Measurements from ENCODE around the gene ROMO1. TPM values are rescaled to one million over a fixed set of nuclear protein-coding genes. Genes with fewer than 3 reads are reported as not detected.

Gene ROMO1
- total RNA-seq, 2 experiments from 2014 or later = 32.9 to 35.8 TPM

- Mint-ChIP-seq H3K4me1 (ENCODE audit: low read depth) (peaks cover 56% of the 10 kb centered on the region), H3K4me3 (peak within 1 kb of the TSS; percentile 99), H3K27me3 (no peaks in the 10 kb centered on the region), H3K9me3 (no peaks in the 10 kb centered on the region), H3K27ac (peak within 1 kb of the TSS; percentile 99), H3K36me3 (ENCODE audit: low read depth) (peaks cover 55% of the 10 kb centered on the region)
- peak; percentile 80 for ATAC-seq (ENCODE audit: poor library complexity)
- CTCF ChIA-PET = interaction anchor here (1.0 to 3.5 kb wide), 8 partner anchors 12 to 212 kb away, joined by 3 to 32 read pairs (median 7); partner anchors contain the start of genes CPNE1, PHF20, RBM12 and SCAND1
- TF ChIP-seq CTCF (IDR thresholded peaks at IDR 0.05) = peak; percentile 57
- Histone ChIP-seq H3K27me3 (ENCODE audit: control insufficient read depth in 1 of 2, insufficient read depth in 2 of 2, low read length in 2 of 2) (no peaks in the 10 kb centered on the region), H3K4me3 (ENCODE audit: low read length) (peak within 1 kb of the TSS; percentile 84), H3K27ac (ENCODE audit: low read depth in 1 of 2, low read length in 2 of 2) (peak within 1 kb of the TSS; percentile 99 to 100), H3K4me1 (ENCODE audit: insufficient read depth, low read length) (peaks cover 44% of the 10 kb centered on the region), H3K36me3 (ENCODE audit: insufficient read depth, low read length) (peaks cover 36% of the 10 kb centered on the region), H3K9me3 (ENCODE audit: control insufficient read depth in 1 of 2, insufficient read depth in 1 of 2, low read length in 2 of 2) (no peaks in the 10 kb centered on the region)
- POLR2A ChIA-PET = interaction anchor here (0.5 to 13.0 kb wide), 65 partner anchors 8 to 1931 kb away, joined by 3 to 891 read pairs (median 5); partner anchors contain the start of genes CEP250, CHMP4B, CPNE1 and EIF2S2
- DNase-seq = peak; percentile 96 to 100 (median 99)
- intact Hi-C loops (cut with DNase I, micrococcal nuclease) = loop anchor here (1.0 to 10.0 kb wide), 9 partner anchors 26 to 287 kb away; partner anchors contain the start of genes CEP250 (in 1 of the 2), CPNE1 (in 1 of the 2), NFS1 (in 1 of the 2) and PHF20 (in 1 of the 2)
These were observed 42.9 kb downstream of the ROMO1 start, which contains the start of gene RBM39 for GRCh38 chr20:35741892-35742740. Gene RBM39, minus strand, starts transcription at chr20:35742260. Its CDS starts 1,386 bp downstream, at chr20:35740874.

- peaks cover 35% of the 10 kb centered on the region for H3K4me1 ChIP-seq (ENCODE audit: insufficient read depth, low read length)
These were observed 43.7 kb downstream of the ROMO1 start for GRCh38 chr20:35742741-35743523.

More at GRCh38 chr20:35742741-35743523, 43.7 kb downstream of the ROMO1 start:
- H3K9me3 ChIP-seq (ENCODE audit: control insufficient read depth in 1 of 2, insufficient read depth in 1 of 2, low read length in 2 of 2) = no peaks in the 10 kb centered on the region
- H3K36me3 ChIP-seq (ENCODE audit: insufficient read depth, low read length) = peaks cover 28% of the 10 kb centered on the region
- ChIA-PET POLR2A (interaction anchor here (0.6 to 13.0 kb wide), 58 partner anchors 8 to 1750 kb away, joined by 3 to 891 read pairs (median 6); partner anchors contain the start of genes CEP250, CPNE1, EDEM2 and EIF2S2), CTCF (interaction anchor here (1.0 to 3.5 kb wide), 8 partner anchors 12 to 211 kb away, joined by 3 to 32 read pairs (median 7); partner anchors contain the start of genes CPNE1, PHF20, RBM12 and SCAND1)
- Mint-ChIP-seq H3K9me3 (no peaks in the 10 kb centered on the region), H3K4me1 (ENCODE audit: low read depth) (peaks cover 56% of the 10 kb centered on the region), H3K27me3 (no peaks in the 10 kb centered on the region), H3K36me3 (ENCODE audit: low read depth) (peaks cover 49% of the 10 kb centered on the region), H3K27ac (peak overlapping the region; percentile 99), H3K4me3 (peak overlapping the region; percentile 99)
- no peak for TF ChIP-seq CTCF (IDR thresholded peaks at IDR 0.05)
- ATAC-seq (ENCODE audit: poor library complexity) (no peak), DNase-seq (peak in 4 of 14 experiments; percentile 12 to 68 (median 58))
- peak overlapping the region; percentile 92 to 99 for H3K27ac ChIP-seq (ENCODE audit: low read depth in 1 of 2, low read length in 2 of 2)
- H3K27me3 ChIP-seq (ENCODE audit: control insufficient read depth in 1 of 2, insufficient read depth in 2 of 2, low read length in 2 of 2) = no peaks in the 10 kb centered on the region
- intact Hi-C loops (cut with DNase I, micrococcal nuclease) = loop anchor here (1.0 to 10.0 kb wide), 8 partner anchors 25 to 288 kb away; partner anchors contain the start of genes CEP250 (in 1 of the 2), CPNE1 (in 1 of the 2), PHF20 (in 1 of the 2) and RBM12 (in 1 of the 2)
- H3K4me3 ChIP-seq (ENCODE audit: low read length) = peak overlapping the region; percentile 84

Data from CD4-positive, alpha-beta T cell (primary cell).